Measurements from ENCODE around the gene YY1AP1. TPM values are rescaled to one million over a fixed set of nuclear protein-coding genes. Genes with fewer than 3 reads are reported as not detected.
A peak's percentile ranks its signal among the peaks of the same experiment; 100 is the strongest.
"Not testable (repeated sequence)": the region's sequence is repeated elsewhere in the genome, so short reads cannot be mapped to it uniquely, and the experiment has no call there.

Gene YY1AP1
- total and polyA plus RNA-seq, 4 donors: 13.3 to 43.8 (median 26.6) TPM

GRCh38 chr1:155713075-155713474 lies 24.5 kb upstream of the YY1AP1 start:
- Histone ChIP-seq H3K27ac (ENCODE audit: low read depth in 1 of 2, low read length in 2 of 2) (no peak overlapping the region), H3K36me3 (ENCODE audit: control insufficient read depth in 4 of 4, insufficient read depth in 3 of 4, low read depth in 1 of 4, low read length in 3 of 4) (peaks cover 4 to 9% (median 6%) of the 10 kb centered on the region in 4 donors), H3K4me1 (ENCODE audit: control insufficient read depth in 4 of 4, insufficient read depth in 4 of 4, low read length in 3 of 4) (peaks cover 0 to 2% (median 0%) of the 10 kb centered on the region in 4 donors), H3K4me3 (ENCODE audit: low read depth in 1 of 3, low read length in 3 of 3) (no peak overlapping the region), H3K9me3 (ENCODE audit: control insufficient read depth in 4 of 4, low read length in 3 of 4) (no peaks in the 10 kb centered on the region), H3K9ac (ENCODE audit: low read depth in 1 of 2, low read length in 2 of 2) (no peak overlapping the region), H3K27me3 (ENCODE audit: control insufficient read depth in 4 of 4, insufficient read depth in 4 of 4, low read length in 3 of 4) (no peaks in the 10 kb centered on the region)
- no peak for DNase-seq (ENCODE audit: low spot score)
- WGBS: 70% methylated on average over 2 of the region's 2 CpGs
- TF ChIP-seq SP1 (IDR thresholded peaks at IDR 0.05) (no peak), REST (IDR thresholded peaks at IDR 0.05) (no peak), ATF3 (IDR thresholded peaks at IDR 0.05) (no peak), MAX (IDR thresholded peaks at IDR 0.05) (no peak), ZBTB33 (IDR thresholded peaks at IDR 0.05) (no peak), JUND (IDR thresholded peaks at IDR 0.05) (no peak), FOXA1 (IDR thresholded peaks at IDR 0.05) (no peak), EGR1 (IDR thresholded peaks at IDR 0.05; ENCODE audit: low read depth in 2 of 2) (no peak), FOXA2 (IDR thresholded peaks at IDR 0.05) (no peak), CTCF (IDR thresholded peaks at IDR 0.05; ENCODE audit: low read depth, low read length, missing input control) (no peak), TAF1 (conservative IDR thresholded peaks at IDR 0.05) (no peak), NR2F2 (IDR thresholded peaks at IDR 0.05) (no peak), RAD21 (IDR thresholded peaks at IDR 0.05) (no peak), HNF4G (IDR thresholded peaks at IDR 0.05) (no peak), GABPA (IDR thresholded peaks at IDR 0.05 in 1 of 2, conservative IDR thresholded peaks at IDR 0.05 in 1 of 2) (no peak)

- not testable (repeated sequence) for H3K27ac ChIP-seq (ENCODE audit: low read depth in 1 of 2, low read length in 2 of 2); H3K27me3 ChIP-seq (ENCODE audit: control insufficient read depth in 4 of 4, insufficient read depth in 4 of 4, low read length in 3 of 4); H3K9ac ChIP-seq (ENCODE audit: low read depth in 1 of 2, low read length in 2 of 2); DNase-seq (ENCODE audit: low spot score); H3K36me3 ChIP-seq (ENCODE audit: control insufficient read depth in 4 of 4, insufficient read depth in 3 of 4, low read depth in 1 of 4, low read length in 3 of 4); H3K9me3 ChIP-seq (ENCODE audit: control insufficient read depth in 4 of 4, low read length in 3 of 4); H3K4me3 ChIP-seq (ENCODE audit: low read depth in 1 of 3, low read length in 3 of 3); H3K4me1 ChIP-seq (ENCODE audit: control insufficient read depth in 4 of 4, insufficient read depth in 4 of 4, low read length in 3 of 4)
- 95% methylated on average over 3 of the region's 3 CpGs for WGBS
- TF ChIP-seq RAD21 (IDR thresholded peaks at IDR 0.05): peak; percentile 32 to 60
Measured at GRCh38 chr1:155712636-155713035, 24.1 kb upstream of the YY1AP1 start.

- WGBS: 94% methylated on average over 3 of the region's 3 CpGs
- not testable (repeated sequence) for H3K36me3 ChIP-seq (ENCODE audit: control insufficient read depth in 4 of 4, insufficient read depth in 3 of 4, low read depth in 1 of 4, low read length in 3 of 4); DNase-seq (ENCODE audit: low spot score); H3K4me1 ChIP-seq (ENCODE audit: control insufficient read depth in 4 of 4, insufficient read depth in 4 of 4, low read length in 3 of 4); H3K9me3 ChIP-seq (ENCODE audit: control insufficient read depth in 4 of 4, low read length in 3 of 4); H3K27me3 ChIP-seq (ENCODE audit: control insufficient read depth in 4 of 4, insufficient read depth in 4 of 4, low read length in 3 of 4); H3K9ac ChIP-seq (ENCODE audit: low read depth in 1 of 2, low read length in 2 of 2); H3K27ac ChIP-seq (ENCODE audit: low read depth in 1 of 2, low read length in 2 of 2); H3K4me3 ChIP-seq (ENCODE audit: low read depth in 1 of 3, low read length in 3 of 3)
Measured at GRCh38 chr1:155711457-155711856, 22.9 kb upstream of the YY1AP1 start.

All from liver (tissue), 9 donors.